Measurements from ENCODE around the gene RPL36AL.

Gene RPL36AL

DNA sequence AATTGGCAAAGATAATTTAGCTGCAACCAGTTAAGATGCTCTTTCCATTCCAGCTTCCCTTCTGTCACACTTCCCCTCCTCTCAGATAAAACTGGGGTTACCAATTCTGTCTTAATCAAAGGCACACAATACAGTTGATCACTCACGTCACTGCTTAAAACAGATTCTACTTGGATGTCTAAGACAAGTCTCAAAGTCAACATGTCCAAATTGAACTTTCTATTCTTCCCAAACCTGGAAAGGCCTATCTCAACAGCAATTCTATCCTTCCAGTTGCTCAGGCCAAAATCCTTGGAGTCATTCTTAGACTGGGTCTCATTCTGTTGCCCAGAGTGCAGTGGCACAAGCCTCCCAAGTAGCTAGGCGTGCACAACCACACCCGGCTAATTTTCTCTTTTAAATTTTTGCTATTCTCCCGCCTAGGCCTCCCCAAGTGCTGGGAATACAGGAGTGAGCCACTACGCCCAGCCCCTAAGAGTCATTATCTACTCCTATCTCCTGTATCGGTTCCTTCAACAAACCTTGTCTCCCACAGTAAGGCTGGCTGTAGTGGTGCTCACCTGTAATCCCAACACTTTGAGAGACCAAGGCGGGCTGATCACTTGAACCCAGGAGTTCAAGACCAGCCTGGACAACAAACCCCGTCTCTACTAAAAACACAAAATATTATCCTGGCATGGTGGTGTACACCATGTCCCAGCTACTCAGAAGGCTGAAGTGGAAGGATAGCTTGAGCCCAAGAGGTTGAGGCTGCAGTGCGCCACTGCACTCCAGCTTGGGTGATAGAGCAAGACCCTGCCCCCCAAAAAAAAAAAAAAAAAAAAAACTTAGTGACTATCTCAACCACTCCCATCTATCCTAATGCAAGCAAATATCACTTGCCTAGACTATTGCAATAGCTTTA, 39.0 kb downstream of the RPL36AL start:
- DNase-seq (ENCODE audit: low spot score): no peak

DNA sequence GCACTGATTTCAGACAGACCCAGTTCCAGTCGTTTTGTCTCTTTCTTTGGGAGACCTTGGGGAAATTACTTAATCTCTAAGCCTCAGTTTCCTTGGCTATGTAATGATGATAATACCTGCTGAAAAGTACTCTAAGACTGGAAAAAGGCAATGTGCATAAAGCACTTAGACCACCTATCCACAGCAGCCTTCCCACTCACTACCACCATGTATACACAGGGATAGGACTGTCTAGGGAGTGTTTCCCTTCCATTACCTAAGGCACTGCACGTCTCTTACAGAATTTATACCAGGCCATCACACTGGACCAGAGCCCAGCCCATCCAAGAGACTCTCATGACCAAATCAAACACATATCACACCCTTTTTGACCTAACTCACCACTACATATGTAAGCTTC, 40.6 kb downstream of the RPL36AL start:
- DNase-seq (ENCODE audit: low spot score): no peak

DNA sequence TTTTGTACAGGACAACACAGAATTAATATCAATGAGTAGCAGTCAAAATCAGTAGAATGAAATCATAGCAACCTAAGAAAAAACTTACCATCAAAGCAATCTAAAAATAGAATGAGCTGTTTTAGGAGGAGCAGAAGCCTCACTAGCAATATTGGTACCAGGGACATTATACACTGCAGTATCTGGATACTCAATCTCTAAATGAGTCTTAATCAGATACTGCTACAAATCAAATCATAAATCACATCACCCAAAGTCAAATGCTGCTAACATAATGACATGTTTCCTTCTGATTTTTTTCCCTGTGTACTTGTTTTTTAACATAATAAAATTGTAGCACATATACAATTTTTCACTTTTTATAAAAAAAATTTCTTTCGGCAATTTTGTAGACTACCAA, 42.3 kb downstream of the RPL36AL start:
- no peak for DNase-seq (ENCODE audit: low spot score)

DNA sequence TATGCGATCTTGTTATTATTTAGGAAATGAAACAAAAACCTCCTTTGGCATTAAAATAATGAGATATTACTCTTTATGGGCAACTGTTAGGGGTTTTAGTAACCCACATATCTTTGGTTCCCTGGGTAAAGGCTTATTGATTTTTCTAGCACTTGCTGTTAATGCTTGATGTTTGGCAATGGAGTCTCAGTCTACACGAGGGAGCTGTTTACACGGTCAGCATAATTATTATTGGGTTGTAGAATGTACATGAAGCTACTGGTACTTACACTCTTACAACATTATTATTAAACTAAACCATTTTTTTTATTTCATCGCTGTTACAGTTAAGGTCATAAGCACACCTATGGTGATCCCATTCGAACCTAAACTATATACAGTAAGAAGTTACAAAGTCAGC, 46.4 kb downstream of the RPL36AL start:
- DNase-seq (ENCODE audit: low spot score): no peak

DNA sequence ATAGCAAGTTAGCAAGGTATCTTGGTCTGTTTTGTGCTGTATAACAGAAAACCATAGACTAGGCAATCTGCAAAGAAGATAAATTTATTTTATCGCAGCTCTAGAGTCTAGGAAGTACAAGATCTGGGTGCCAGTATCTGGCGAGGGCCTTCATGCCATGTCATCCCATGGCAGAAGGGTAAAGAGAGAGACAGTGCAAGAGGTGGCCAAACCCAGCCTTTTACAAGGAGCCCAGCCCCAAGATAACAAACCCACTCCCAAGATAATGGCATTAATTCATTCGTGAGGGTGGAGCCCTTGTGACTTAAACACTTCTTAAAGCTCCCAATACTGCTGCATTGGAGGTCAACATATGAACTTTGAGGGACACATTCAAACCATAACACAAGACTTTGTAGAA, 51.1 kb downstream of the RPL36AL start:
- no peak for DNase-seq (ENCODE audit: low spot score)
